NCI-H1092 treated with DMSO at 0.1 percent for 48 hours (cell line): Measurements from ENCODE around the gene INPP5J.

Source experiments
- DNase-seq: peaks from one replicate; lab custom pipeline; 2025; lab: John Stamatoyannopoulos, UW

Gene INPP5J

GRCh38 chr22:31126128-31126868, 3.5 kb downstream of the INPP5J start:
- no peak for DNase-seq

GRCh38 chr22:31126869-31127175, 4.1 kb downstream of the INPP5J start:
- no peak for DNase-seq

GRCh38 chr22:31127181-31127772, 4.5 kb downstream of the INPP5J start:
- DNase-seq = no peak

- no peak for DNase-seq
Observed at GRCh38 chr22:31128156-31128555, 5.4 kb downstream of the INPP5J start.

GRCh38 chr22:31130873-31131272, 8.1 kb downstream of the INPP5J start:
- no peak for DNase-seq

- no peak for DNase-seq
Observed at GRCh38 chr22:31133911-31134310, 11.1 kb downstream of the INPP5J start.

GRCh38 chr22:31134688-31135087, 11.9 kb downstream of the INPP5J start:
- DNase-seq = no peak

- DNase-seq = no peak
Observed at GRCh38 chr22:31135706-31136105, 12.9 kb downstream of the INPP5J start.

GRCh38 chr22:31136155-31136554, 13.4 kb downstream of the INPP5J start:
- DNase-seq = no peak

- no peak for DNase-seq
Observed at GRCh38 chr22:31136711-31137110, 13.9 kb downstream of the INPP5J start.

GRCh38 chr22:31137721-31138120, 15.0 kb downstream of the INPP5J start:
- DNase-seq = no peak

GRCh38 chr22:31138126-31138525, 15.4 kb downstream of the INPP5J start:
- no peak for DNase-seq

GRCh38 chr22:31139066-31139465, 16.3 kb downstream of the INPP5J start:
- DNase-seq = no peak

- peak; percentile 79 for DNase-seq
Observed at GRCh38 chr22:31139866-31140716, 17.3 kb downstream of the INPP5J start, which contains the start of gene PLA2G3. Gene PLA2G3 (minus strand): TSS chr22:31140508. CDS start chr22:31140354, 154 bp downstream.

- peak; percentile 58 for DNase-seq
Observed at GRCh38 chr22:31140746-31141145, 18.0 kb downstream of the INPP5J start.

GRCh38 chr22:31141551-31141950, 18.8 kb downstream of the INPP5J start:
- DNase-seq = no peak

GRCh38 chr22:31142285-31142684, 19.5 kb downstream of the INPP5J start:
- DNase-seq = no peak

- DNase-seq = no peak
Observed at GRCh38 chr22:31143038-31143437, 20.3 kb downstream of the INPP5J start.

- DNase-seq = no peak
Observed at GRCh38 chr22:31143537-31143936, 20.8 kb downstream of the INPP5J start.

- no peak for DNase-seq
Observed at GRCh38 chr22:31144223-31144622, 21.5 kb downstream of the INPP5J start.

GRCh38 chr22:31148488-31148887, 25.7 kb downstream of the INPP5J start:
- no peak for DNase-seq

- peak; percentile 72 for DNase-seq
Observed at GRCh38 chr22:31148953-31149627, 26.3 kb downstream of the INPP5J start.
